Cardiac muscle cell (in vitro differentiated cells and primary cell): Measurements from ENCODE around the gene CAMK4. TPM values are rescaled to one million over a fixed set of nuclear protein-coding genes. Genes with fewer than 3 reads are reported as not detected.

ENCODE experiments used
- DNase-seq, 2 donors: peaks; one replicate each; pipeline versions ENCODE4 v3.0.0 to v3.0.0-alpha.2; 2010 to 2017; ENCODE audit warnings: low read depth in 1 of 2, low spot score in 1 of 2
- H3K27ac ChIP-seq: fragments of 200-600 bp; sonication (generic); 2 replicates; pipeline ENCODE4 v1.5.1; 2016
- H3K27me3 ChIP-seq: fragments of 200-600 bp; sonication (generic); 2 replicates; pipeline ENCODE4 v1.6.0; 2016; ENCODE audit warnings: control low read depth
- H3K36me3 ChIP-seq: fragments of 200-600 bp; sonication (generic); 2 replicates; pipeline ENCODE4 v1.5.1; 2016; ENCODE audit warnings: control low read depth
- H3K4me1 ChIP-seq: fragments of 200-600 bp; sonication (generic); 2 replicates; pipeline ENCODE4 v1.8.1; 2017; ENCODE audit warnings: low read depth, mild to moderate bottlenecking, mixed run types
- H3K4me3 ChIP-seq: fragments of 200-600 bp; sonication (generic); 2 replicates; pipeline ENCODE4 v1.5.1; 2016; ENCODE audit warnings: mild to moderate bottlenecking
- H3K9me3 ChIP-seq: fragments of 200-600 bp; sonication (generic); 2 replicates; pipeline ENCODE4 v1.5.1; 2017; ENCODE audit warnings: low read depth, mild to moderate bottlenecking, control low read depth
- polyA plus RNA-seq: library from polyadenylated mRNA; unstranded; fragments of >200 nt; fragmentation: Nextera tagmentation; extraction: Ambion mirVana; gene quantifications from 2 replicates; pipeline ENCODE4 v1.2.1, GENCODE V29; 2016
- total RNA-seq: library from RNA; depleted of rRNA; stranded (reverse); fragments of >200 nt; gene quantifications from 2 replicates; pipeline ENCODE4 v1.2.3, GENCODE V29; 2016
- TF ChIP-seq, protein P1 (sequence below): IDR thresholded peaks from 2 replicates; pipeline ENCODE4 v1.5.1; 2012; ENCODE audit warnings: low read depth, mild to moderate bottlenecking, low read length

CAMK4 gene
- total and polyA plus RNA-seq, 2 experiments from 2014 or later: 0.67 to 2.1 TPM

DNA sequence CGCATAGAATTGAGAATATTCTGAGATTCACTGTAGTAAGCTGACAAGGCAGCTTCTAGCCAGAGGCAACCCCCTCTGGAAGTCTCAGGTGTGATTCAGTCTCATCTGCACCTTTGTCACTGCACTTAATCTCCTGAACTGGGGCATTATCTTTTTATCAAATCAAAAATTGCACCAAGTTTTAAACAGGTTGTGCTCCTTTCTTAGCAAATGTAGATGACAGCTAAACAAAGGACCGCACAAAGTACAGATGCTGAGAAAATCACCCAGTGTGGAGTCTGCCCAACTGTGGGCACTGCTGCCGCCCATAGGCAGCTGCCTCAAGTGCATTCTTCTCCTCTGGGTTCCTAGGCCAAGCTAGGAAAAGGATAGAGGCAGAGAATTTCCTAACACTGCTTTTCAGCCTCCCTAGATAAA is 237.1 kb downstream of the CAMK4 start:
- H3K36me3 ChIP-seq: no peaks in the 10 kb centered on the region
- DNase-seq: peak; percentile 63 to 66
- no peaks in the 10 kb centered on the region for H3K9me3 ChIP-seq
- H3K27me3 ChIP-seq: no peaks in the 10 kb centered on the region
- H3K4me1 ChIP-seq: peaks cover 3% of the 10 kb centered on the region
- H3K27ac ChIP-seq: no peak overlapping the region
- TF ChIP-seq, protein P1, sequence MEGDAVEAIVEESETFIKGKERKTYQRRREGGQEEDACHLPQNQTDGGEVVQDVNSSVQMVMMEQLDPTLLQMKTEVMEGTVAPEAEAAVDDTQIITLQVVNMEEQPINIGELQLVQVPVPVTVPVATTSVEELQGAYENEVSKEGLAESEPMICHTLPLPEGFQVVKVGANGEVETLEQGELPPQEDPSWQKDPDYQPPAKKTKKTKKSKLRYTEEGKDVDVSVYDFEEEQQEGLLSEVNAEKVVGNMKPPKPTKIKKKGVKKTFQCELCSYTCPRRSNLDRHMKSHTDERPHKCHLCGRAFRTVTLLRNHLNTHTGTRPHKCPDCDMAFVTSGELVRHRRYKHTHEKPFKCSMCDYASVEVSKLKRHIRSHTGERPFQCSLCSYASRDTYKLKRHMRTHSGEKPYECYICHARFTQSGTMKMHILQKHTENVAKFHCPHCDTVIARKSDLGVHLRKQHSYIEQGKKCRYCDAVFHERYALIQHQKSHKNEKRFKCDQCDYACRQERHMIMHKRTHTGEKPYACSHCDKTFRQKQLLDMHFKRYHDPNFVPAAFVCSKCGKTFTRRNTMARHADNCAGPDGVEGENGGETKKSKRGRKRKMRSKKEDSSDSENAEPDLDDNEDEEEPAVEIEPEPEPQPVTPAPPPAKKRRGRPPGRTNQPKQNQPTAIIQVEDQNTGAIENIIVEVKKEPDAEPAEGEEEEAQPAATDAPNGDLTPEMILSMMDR: peak; percentile 79
- no peak overlapping the region for H3K4me3 ChIP-seq

DNA sequence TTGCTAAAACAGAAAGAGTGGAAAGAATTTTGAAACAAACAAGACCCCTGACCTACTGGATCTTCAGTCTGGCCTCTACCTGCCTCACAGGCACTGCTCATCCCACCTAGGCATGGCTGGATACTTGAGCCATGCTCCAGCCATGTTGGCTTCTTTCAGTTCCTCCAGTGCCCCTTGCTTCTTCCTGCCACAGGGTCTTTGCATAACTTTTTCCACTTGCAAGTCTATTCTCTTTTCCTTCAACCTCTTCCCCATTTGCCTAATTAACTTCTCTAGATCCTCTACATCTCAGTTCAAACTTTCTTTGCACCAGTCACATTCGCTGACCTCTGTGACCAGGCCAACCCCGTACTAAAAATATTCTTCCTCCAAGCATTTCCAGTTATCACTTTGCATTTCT is 237.8 kb downstream of the CAMK4 start:
- TF ChIP-seq, protein P1: no peak
- H3K9me3 ChIP-seq: no peaks in the 10 kb centered on the region

GRCh38 chr5:111463311-111463710 is 239.1 kb downstream of the CAMK4 start:
- no peak overlapping the region for H3K27ac ChIP-seq
- DNase-seq: no peak
- no peaks in the 10 kb centered on the region for H3K36me3 ChIP-seq
- H3K4me3 ChIP-seq: no peak overlapping the region
- TF ChIP-seq, protein P1: no peak
- H3K27me3 ChIP-seq: no peaks in the 10 kb centered on the region
- no peaks in the 10 kb centered on the region for H3K9me3 ChIP-seq
- peaks cover 3% of the 10 kb centered on the region for H3K4me1 ChIP-seq

More for the DNA sequence above, 237.8 kb downstream of the CAMK4 start:
- H3K27ac ChIP-seq: no peak overlapping the region
- peaks cover 3% of the 10 kb centered on the region for H3K4me1 ChIP-seq
- DNase-seq: no peak
- no peaks in the 10 kb centered on the region for H3K36me3 ChIP-seq
- H3K27me3 ChIP-seq: no peaks in the 10 kb centered on the region
- no peak overlapping the region for H3K4me3 ChIP-seq

- no peak overlapping the region for H3K4me3 ChIP-seq
- no peak for DNase-seq
- peaks cover 7% of the 10 kb centered on the region for H3K4me1 ChIP-seq
- H3K27me3 ChIP-seq: no peaks in the 10 kb centered on the region
- no peaks in the 10 kb centered on the region for H3K9me3 ChIP-seq
- TF ChIP-seq, protein P1: no peak
- no peaks in the 10 kb centered on the region for H3K36me3 ChIP-seq
- H3K27ac ChIP-seq: no peak overlapping the region
Observed at GRCh38 chr5:111469293-111469896, 245.2 kb downstream of the CAMK4 start.

DNA sequence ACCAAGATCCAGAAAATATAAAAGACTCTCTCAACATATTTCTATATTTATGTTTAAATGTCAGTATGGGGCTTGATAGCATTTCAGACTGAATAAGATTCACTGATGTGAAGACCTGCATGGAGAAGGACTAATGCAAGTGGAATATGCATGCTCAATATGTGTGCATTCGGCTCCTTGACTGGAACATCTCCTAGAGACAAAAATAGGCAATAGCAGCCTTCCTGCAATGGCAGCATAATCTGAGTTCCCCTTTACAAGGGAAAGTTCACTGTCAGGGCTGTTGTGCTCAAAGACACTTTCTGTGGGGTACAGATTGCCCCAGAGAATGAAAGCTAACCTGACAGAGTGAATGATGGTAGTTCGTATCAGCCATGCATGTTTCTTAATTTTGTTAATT is 245.7 kb downstream of the CAMK4 start:
- H3K27ac ChIP-seq: no peak overlapping the region
- H3K27me3 ChIP-seq: no peaks in the 10 kb centered on the region
- H3K36me3 ChIP-seq: no peaks in the 10 kb centered on the region
- H3K9me3 ChIP-seq: no peaks in the 10 kb centered on the region
- no peak for DNase-seq
- H3K4me1 ChIP-seq: peaks cover 7% of the 10 kb centered on the region
- H3K4me3 ChIP-seq: no peak overlapping the region
- TF ChIP-seq, protein P1: no peak

DNA sequence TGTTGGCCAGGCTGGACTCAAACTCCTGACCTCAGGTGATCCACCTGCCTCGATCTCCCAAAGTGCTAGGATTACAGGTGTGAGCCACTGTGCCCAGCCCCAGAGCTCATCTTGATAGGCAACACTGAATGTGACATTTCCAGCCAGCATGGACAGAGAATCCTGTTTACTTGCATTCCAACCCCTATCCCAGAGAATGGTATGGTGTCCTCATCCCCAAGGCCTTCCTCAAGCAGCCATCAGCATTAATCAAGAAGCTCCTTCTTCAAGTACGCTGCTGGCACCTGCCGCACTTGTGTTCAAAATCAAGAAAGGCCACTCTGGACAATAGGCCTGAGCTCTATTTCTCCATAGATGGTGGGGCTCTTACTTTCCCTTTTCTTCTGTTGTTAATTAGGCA is 247.9 kb downstream of the CAMK4 start:
- Histone ChIP-seq H3K27ac (peak overlapping the region; percentile 36), H3K4me3 (no peak overlapping the region), H3K9me3 (no peaks in the 10 kb centered on the region), H3K36me3 (no peaks in the 10 kb centered on the region), H3K27me3 (no peaks in the 10 kb centered on the region), H3K4me1 (peaks cover 7% of the 10 kb centered on the region)
- DNase-seq: no peak
- TF ChIP-seq, protein P1: no peak
